Right lung (tissue), 5 donors: Measurements from ENCODE around the gene EIF1AD. TPM values are rescaled to one million over a fixed set of nuclear protein-coding genes. Genes with fewer than 3 reads are reported as not detected.

ENCODE experiments used
- polyA plus RNA-seq, 5 donors: library from polyadenylated mRNA; unstranded; fragments of 120-200 nt; gene quantifications; one replicate each; pipeline versions ENCODE4 v1.2.1 to v1.2.3, GENCODE V29; 2013; ENCODE audit warnings: inconsistent platforms in 1 of 5, low replicate concordance in 1 of 5; ENCODE audit not compliant: insufficient read length in 5 of 5, insufficient read depth in 1 of 5

EIF1AD gene
- polyA plus RNA-seq, 5 donors, result 25.8 to 28.0 (median 26.7) TPM

Other genes with a start within 250 kb of the EIF1AD start
- 1 to 10 TPM; 2.2 to 4.2 (median 3.4) TPM for gene AP5B1, start 221.2 kb downstream of the EIF1AD start, polyA plus RNA-seq
- under 1 TPM; 0.07 to 0.60 (median 0.29) TPM for gene OVOL1, start 215.1 kb downstream of the EIF1AD start, polyA plus RNA-seq
- gene SNX32, start 168.2 kb downstream of the EIF1AD start, polyA plus RNA-seq, result 1 to 10 TPM; 1.6 to 5.2 (median 3.1) TPM
- gene CFL1, start 144.0 kb downstream of the EIF1AD start, polyA plus RNA-seq, result 100 to 1,000 TPM; 574 to 838 (median 723) TPM
- gene MUS81, start 141.7 kb downstream of the EIF1AD start, polyA plus RNA-seq, result 10 to 100 TPM; 37.0 to 57.3 (median 48.7) TPM
- 100 to 1,000 TPM; 107 to 194 (median 144) TPM for gene EFEMP2, start 129.4 kb downstream of the EIF1AD start, polyA plus RNA-seq
- gene CTSW, start 122.3 kb downstream of the EIF1AD start, polyA plus RNA-seq, result 1 to 10 TPM; 2.6 to 6.3 (median 6.1) TPM
- 10 to 100 TPM; 72.3 to 87.4 (median 76.5) TPM for gene FIBP, start 113.7 kb downstream of the EIF1AD start, polyA plus RNA-seq
- gene CCDC85B, start 111.5 kb downstream of the EIF1AD start, polyA plus RNA-seq, result 10 to 100 TPM; 10.2 to 37.1 (median 11.4) TPM
- under 1 TPM in 3 of 5 donors, not detected in 2; 0.12 to 0.19 (median 0.13) TPM for gene FOSL1, start 101.8 kb downstream of the EIF1AD start, polyA plus RNA-seq
- 10 to 100 TPM; 29.8 to 44.0 (median 38.6) TPM for gene C11orf68, start 83.1 kb downstream of the EIF1AD start, polyA plus RNA-seq
- 100 to 1,000 TPM in 1 of 5 donors, 10 to 100 TPM in 4; 66.5 to 143 (median 81.8) TPM for gene DRAP1, start 82.7 kb downstream of the EIF1AD start, polyA plus RNA-seq
- gene TSGA10IP, start 56.7 kb downstream of the EIF1AD start, polyA plus RNA-seq, result under 1 TPM; 0.21 to 0.62 (median 0.44) TPM
- 10 to 100 TPM; 34.7 to 51.6 (median 40.9) TPM for gene SART1, start 40.4 kb downstream of the EIF1AD start, polyA plus RNA-seq
- 100 to 1,000 TPM; 200 to 305 (median 225) TPM for gene BANF1, start 346 bp upstream of the EIF1AD start, polyA plus RNA-seq
- gene CST6, start 9.9 kb upstream of the EIF1AD start, polyA plus RNA-seq, result 1 to 10 TPM in 2 of 5 donors, under 1 TPM in 2, not detected in 1; 0.30 to 1.8 (median 1.1) TPM
- gene CATSPER1, start 24.3 kb upstream of the EIF1AD start, polyA plus RNA-seq, result under 1 TPM in 1 of 5 donors, not detected in 4; 0.11 TPM
- gene GAL3ST3, start 47.0 kb upstream of the EIF1AD start, polyA plus RNA-seq, result under 1 TPM; 0.18 to 0.24 (median 0.19) TPM
- gene SF3B2, start 50.2 kb upstream of the EIF1AD start, polyA plus RNA-seq, result 100 to 1,000 TPM; 168 to 227 (median 205) TPM
- gene PACS1, start 68.1 kb upstream of the EIF1AD start, polyA plus RNA-seq, result 10 to 100 TPM; 44.7 to 57.6 (median 49.0) TPM